GM19455 (cell line): ENCODE data around the gene SLC22A13.
"Not testable (repeated sequence)": the region's sequence is repeated elsewhere in the genome, so short reads cannot be mapped to it uniquely, and the experiment has no call there.

Source experiments
- ATAC-seq: cut with Tn5 transposase; IDR thresholded peaks from one replicate; pipeline ENCODE4 v1.9.1; 2021; ENCODE audit not compliant: unreplicated experiment

The SLC22A13 gene

GRCh38 chr3:38264353-38264771 is 1.2 kb upstream of the SLC22A13 start:
- ATAC-seq = no peak

- ATAC-seq = no peak
Observed at GRCh38 chr3:38264779-38265178, 833 bp upstream of the SLC22A13 start.

- ATAC-seq = no peak
Observed at GRCh38 chr3:38266810-38267209, 1.2 kb downstream of the SLC22A13 start.

DNA sequence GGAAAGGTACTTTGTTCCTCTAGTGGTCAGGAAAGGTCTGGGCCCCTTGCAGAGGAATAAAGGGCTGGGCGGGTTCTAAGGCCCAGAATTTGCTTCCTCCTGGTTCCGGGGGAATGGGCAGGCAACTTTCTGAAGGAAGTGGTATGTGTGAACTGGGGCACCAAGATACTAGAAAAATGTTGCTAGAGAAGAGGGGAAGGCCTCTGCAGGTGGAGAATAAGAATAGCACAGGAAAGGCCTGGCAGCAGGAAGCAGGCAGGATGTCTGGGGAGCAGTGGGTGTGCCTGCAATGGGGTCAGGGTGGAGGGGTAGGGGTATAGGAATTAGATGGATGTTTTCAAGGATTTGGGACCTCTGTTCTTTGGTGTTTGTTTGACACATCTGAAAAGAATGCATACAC is 2.0 kb downstream of the SLC22A13 start:
- ATAC-seq = no peak

DNA sequence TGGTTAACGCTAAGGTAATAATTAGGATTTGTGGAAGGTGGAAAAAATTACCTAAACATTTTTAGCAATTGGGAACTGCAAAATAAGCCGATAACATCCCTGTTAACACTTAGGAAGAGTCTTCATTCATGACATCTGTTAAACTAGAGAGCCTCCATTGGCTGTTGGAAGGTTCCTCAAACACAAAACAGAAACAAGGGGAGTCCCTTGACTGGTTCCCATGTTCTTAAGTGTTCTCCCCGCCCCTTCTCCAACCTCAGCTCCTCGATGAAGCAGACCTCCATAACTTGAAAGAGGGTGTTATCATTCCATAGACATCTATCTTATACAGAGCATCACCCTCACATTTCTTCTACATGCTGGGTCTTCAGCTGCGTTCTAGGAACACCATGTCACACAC is 2.5 kb downstream of the SLC22A13 start:
- ATAC-seq = no peak

DNA sequence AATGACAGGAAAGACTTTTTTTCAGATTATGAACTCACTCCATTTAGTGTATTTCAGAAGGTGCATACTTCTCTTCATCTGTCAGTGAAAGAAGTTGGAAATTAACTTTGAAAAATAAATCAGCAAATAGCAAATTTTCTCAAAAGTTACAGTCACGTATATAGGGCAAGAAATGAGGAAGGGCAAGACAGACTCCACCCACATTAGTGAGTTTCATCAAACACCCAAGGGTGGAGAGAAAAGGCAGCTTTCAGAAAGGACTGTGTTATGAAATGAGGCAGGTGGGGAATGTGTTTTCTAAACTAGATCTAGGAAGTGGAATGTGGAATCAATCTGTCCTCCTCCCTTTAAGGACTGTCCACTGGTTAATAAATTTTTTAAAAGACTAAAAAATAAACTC is 2.9 kb downstream of the SLC22A13 start:
- ATAC-seq = no peak

DNA sequence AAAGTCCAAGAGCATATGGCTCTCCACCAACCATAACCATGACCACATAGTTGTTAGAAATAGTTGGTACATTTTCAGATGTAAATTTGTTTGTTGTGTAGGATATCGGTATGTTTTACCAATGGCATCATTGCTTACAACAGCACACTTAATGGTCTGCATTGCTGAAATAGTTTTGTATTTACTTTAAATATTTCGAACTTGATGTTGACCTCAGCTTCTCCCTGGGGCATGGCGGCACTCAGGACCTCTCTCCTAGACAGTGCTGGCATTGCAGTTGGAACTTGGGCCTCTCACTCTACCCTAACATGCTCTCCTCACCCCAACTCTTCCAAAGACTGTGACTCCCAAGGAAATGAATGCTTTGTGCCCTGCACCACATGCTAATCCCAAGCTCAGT is 5.0 kb downstream of the SLC22A13 start:
- no peak for ATAC-seq

DNA sequence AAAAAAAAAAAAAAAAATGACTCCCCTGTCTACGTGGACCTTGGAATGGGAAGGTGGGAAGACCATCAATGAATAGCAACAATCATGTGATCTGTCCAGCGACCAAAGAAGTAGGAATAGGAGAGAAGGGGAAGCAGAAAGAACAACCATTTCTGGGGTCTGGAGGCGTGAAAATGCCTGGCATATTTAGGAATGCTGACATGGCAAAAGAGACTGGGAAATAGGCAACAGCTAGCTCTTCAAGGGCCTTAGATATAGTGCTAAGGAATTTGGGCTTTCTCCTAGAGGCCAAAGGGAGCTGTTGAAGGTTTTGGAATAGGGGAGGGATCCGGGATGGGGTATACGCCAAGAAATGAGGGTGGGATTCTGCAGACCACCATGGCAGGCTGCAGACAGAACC is 5.9 kb downstream of the SLC22A13 start:
- ATAC-seq = no peak

GRCh38 chr3:38274864-38275649 is 9.4 kb downstream of the SLC22A13 start:
- ATAC-seq = no peak

- ATAC-seq = no peak
Observed at GRCh38 chr3:38275658-38276057, 10.0 kb downstream of the SLC22A13 start.

DNA sequence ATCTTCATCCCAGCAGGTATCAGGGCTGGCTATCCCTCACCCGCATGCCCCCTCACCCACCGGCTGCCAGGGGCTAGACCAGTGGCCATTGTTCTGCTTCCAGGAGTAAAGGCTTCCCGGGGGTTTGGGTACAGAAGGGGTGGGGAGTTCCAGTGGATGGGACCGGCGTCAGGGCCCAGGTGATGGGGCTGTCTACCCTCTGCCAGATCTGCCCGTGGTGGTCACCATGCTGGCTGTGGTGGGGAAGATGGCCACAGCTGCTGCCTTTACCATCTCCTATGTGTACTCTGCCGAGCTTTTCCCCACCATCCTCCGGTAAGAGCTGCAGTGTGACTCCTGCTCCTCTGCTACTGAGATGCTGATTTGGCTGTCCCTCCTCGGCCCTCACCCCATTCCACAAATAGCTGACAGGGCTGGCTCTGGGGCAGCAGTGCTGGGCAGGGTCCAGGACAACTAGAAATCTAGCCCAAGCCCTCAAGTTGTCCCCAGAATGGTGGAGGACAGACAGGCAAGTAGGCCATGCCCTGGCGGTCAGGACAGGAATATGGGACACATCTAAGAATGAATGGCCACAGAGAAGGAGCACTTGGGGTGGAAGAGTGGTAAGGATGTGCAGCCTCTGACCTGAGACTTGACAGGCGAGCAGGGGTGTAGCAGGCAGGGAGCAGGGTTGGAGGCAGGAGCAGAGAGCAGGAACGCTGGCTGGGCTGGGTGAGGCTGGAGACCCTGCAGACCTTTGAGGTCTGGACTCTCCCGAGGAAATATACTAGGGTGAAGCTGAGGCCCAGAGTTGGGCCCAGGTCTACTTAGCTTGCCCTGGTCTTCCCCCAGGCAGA is 10.7 kb downstream of the SLC22A13 start:
- ATAC-seq = no peak

GRCh38 chr3:38276917-38277630 is 11.5 kb downstream of the SLC22A13 start:
- ATAC-seq = no peak

GRCh38 chr3:38278841-38279240 is 13.2 kb downstream of the SLC22A13 start:
- no peak for ATAC-seq

- no peak for ATAC-seq
Observed at GRCh38 chr3:38281895-38282686, 16.5 kb downstream of the SLC22A13 start, which contains the start of gene SLC22A14. Gene SLC22A14, plus strand, starts transcription at chr3:38282294. Its CDS starts 23,733 bp downstream, at chr3:38306027.

DNA sequence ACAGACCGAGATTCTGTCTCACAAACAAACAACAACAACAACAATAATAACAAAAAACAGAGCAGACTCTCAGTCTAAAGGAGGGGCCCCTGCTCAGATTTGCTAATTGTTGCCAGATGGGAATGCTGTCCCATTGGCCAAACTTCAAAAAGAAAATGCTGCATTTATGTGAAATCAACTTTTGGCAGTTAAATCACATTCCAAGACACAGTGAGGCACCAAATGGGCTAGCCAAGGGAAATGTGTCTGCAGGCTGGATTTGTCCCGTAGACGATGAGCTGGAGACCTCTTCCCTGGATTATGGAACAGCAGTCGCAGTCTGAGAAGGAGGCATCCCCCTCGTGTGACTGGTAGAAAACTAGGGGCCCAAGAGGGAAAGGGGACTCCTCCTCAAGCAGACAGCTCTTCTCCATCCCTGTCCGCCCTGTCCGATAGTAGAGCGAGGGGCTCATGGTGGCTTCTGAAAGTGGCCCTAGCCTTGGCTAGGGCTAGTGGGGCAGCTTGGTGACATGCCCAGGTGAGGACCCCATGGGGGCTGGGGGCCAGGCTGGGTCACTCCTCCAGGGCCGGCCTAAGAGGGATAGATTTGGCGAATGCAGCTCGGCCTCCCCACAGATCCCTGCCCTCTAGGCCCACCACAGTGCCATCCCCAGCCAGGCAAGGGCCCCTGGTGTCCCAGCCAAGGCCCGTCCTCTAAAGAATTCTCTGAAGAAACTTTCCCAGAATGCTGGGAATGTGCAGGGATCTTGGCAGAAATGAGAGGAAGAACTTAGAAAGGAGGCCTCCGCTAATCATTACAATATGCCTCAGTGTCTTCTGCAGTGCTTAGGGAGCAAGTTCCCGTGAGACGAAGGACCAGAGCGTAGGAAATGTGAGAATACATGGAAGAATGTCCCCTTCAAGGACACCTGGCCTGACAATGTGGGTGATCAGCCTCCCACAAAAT is 18.5 kb downstream of the SLC22A13 start:
- ATAC-seq = no peak

DNA sequence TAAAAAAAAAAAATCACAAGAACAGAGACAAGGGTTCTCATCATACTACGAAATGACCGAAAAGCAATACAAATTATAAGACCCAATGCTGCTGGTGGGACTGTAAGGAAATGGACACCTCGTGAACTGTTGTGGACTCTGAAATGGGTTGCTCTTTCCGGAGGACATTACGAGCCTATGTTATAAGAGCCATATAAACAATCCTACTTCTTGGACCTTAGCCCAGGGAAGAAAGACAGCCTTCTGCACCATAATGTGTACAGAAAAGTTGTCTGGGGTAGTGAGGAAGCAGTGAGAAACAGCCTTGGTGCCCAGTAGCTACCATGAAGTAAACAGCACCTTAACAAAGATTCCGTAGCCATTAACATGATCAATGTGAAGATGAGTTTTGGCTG is 19.1 kb downstream of the SLC22A13 start:
- no peak for ATAC-seq

DNA sequence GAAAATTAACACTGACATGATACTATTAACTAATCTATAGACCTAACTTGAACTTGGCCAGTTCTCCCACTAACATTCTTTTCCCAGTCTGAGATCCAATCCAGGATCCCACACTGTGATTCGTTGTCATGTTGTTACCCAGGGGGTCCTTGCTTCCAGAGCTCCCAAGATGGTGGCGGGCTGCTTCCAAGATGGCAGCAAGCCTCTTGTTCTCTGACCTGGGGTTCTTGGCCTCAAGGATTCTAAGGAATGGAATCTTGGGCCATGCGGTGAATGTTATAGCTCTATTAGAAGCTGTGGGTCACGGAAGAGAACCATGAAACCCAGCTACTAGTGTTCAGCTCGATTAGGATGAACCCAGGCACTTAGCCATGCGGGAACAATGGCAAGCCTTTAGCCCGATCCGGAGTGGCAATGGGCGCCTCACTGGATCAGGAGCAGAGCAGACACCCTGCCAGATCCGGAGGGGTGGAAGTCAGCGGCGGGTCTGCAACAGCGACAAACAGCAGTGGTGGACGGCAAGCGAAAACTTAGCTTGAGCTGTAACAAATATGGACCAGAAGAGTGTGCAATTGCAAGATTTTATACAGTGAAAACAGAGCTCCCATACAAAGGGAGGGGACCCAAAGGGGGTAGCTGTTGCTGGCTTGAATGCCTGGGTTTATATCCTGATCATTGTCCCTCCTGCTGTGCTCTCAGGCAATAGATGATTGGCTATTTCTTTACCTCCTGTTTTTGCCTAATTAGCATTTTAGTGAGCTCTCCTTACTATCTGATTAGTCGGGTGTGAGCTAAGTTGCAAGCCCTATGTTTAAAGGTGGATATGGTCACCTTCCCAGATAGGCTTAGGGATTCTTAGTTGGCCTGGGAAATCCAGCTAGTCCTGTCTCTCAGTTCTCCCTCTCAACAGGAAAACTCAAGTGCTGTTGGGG is 23.9 kb downstream of the SLC22A13 start:
- not testable (repeated sequence) for ATAC-seq

DNA sequence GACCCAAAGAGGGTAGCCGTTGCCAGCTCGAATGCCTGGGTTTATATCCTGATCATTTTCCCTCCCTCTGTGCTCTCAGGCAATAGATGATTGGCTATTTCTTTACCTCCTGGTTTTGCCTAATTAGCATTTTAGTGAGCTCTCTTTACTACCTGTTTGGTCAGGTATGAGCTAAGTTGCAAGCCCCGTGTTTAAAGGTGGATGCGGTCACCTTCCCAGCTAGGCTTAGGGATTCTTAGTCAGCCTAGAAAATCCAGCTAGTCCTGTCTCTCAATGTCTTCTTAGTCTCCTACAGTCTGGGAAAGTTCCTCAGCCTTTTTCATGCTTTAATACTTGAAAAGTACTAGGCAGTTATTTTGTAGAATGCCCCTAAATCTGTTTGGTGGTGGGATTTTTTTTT is 31.4 kb downstream of the SLC22A13 start:
- not testable (repeated sequence) for ATAC-seq
